Vagina (tissue), 2 donors: ENCODE measurements around the gene CDH24. TPM values are rescaled to one million over a fixed set of nuclear protein-coding genes. Genes with fewer than 3 reads are reported as not detected.

ENCODE experiments used
- DNase-seq, 2 donors: peaks; one replicate each; pipeline ENCODE4 v3.0.0-alpha.2; 2017; ENCODE audit errors: extremely low spot score in 2 of 2
- H3K27ac ChIP-seq: fragments of 200-600 bp; sonication (generic); one replicate; pipeline ENCODE4 v1.5.1; 2019
- H3K27me3 ChIP-seq: fragments of 200-600 bp; sonication (generic); one replicate; pipeline ENCODE4 v1.5.1; 2019
- H3K36me3 ChIP-seq, 2 donors: fragments of 200-600 bp; sonication (generic); one replicate each; pipeline ENCODE4 v1.5.1; 2017 to 2019
- H3K4me1 ChIP-seq: fragments of 200-600 bp; sonication (generic); one replicate; pipeline ENCODE4 v1.5.1; 2019
- H3K4me3 ChIP-seq, 2 donors: fragments of 200-600 bp; sonication (generic); 1 replicate in 1 of 2; 2 replicates in 1 of 2; pipeline ENCODE4 v1.5.1; 2016 to 2019
- H3K9me3 ChIP-seq: fragments of 200-600 bp; sonication (generic); one replicate; pipeline ENCODE4 v1.5.1; 2019
- CTCF ChIP-seq, 3 experiments: fragments of 450-650 bp in 2 of 3; fragments of 200-600 bp in 1 of 3; sonication (generic) in 1 of 3; IDR thresholded peaks; one replicate each; pipeline ENCODE4 v1.5.1; 2017 to 2019; ENCODE audit warnings: antibody characterized with exemption in 3 of 3, mild to moderate bottlenecking in 2 of 3, moderate library complexity in 2 of 3
- POLR2A ChIP-seq, 2 donors: fragments of 450-650 bp; IDR thresholded peaks; one replicate each; pipeline ENCODE4 v1.6.1; 2017; ENCODE audit warnings: antibody characterized with exemption in 2 of 2, mild to moderate bottlenecking in 2 of 2, moderate library complexity in 2 of 2
- POLR2AphosphoS5 ChIP-seq, 2 donors: sonication (generic); formaldehyde crosslinking; IDR thresholded peaks; one replicate each; pipeline ENCODE4 v1.9.0; 2017; ENCODE audit warnings: antibody characterized with exemption in 2 of 2, mild to moderate bottlenecking in 2 of 2, low read depth in 1 of 2; ENCODE audit not compliant: insufficient read depth in 1 of 2
- intact Hi-C: fragments of 100-400 bp; cut with DNase I; formaldehyde crosslinking; loops from one replicate; pipeline ENCODE4 v1.15.1; 2023
- total RNA-seq: library from RNA; depleted of rRNA; stranded (reverse); fragments of >200 nt; gene quantifications from one replicate; pipeline ENCODE4 v1.2.3, GENCODE V29; 2016

The CDH24 gene
- total RNA-seq, 1 donor from 2014 or later, result 5.4 TPM

GRCh38 chr14:23009939-23010726, 47.2 kb downstream of the CDH24 start, which contains the start of gene C14orf93:
Gene C14orf93, minus strand, starts transcription at chr14:23010143. Its CDS starts 11,120 bp downstream, at chr14:22999023.
- H3K9me3 ChIP-seq, result no peaks in the 10 kb centered on the region
- DNase-seq, result no peak
- no peaks in the 10 kb centered on the region for H3K36me3 ChIP-seq
- H3K4me1 ChIP-seq, result peaks cover 18% of the 10 kb centered on the region
- TF ChIP-seq POLR2A (IDR thresholded peaks at IDR 0.05) (peak in 1 of 2 donors; percentile 53), CTCF (IDR thresholded peaks at IDR 0.05) (no peak), POLR2AphosphoS5 (IDR thresholded peaks at IDR 0.05; ENCODE audit: insufficient read depth in 1 of 2, low read depth in 1 of 2) (peak; percentile 23 to 25)
- H3K27me3 ChIP-seq, result no peaks in the 10 kb centered on the region
- H3K27ac ChIP-seq, result peak within 1 kb of the TSS; percentile 83
- intact Hi-C loops, result loop anchor here (5.0 kb wide), 1 partner anchor 1397 kb away; no protein-coding TSS in a partner anchor
- H3K4me3 ChIP-seq, result peak within 1 kb of the TSS; percentile 47 to 62

- Histone ChIP-seq H3K4me3 (peak overlapping the region; percentile 47 to 62), H3K27ac (peak overlapping the region; percentile 83), H3K36me3 (no peaks in the 10 kb centered on the region), H3K9me3 (no peaks in the 10 kb centered on the region), H3K27me3 (no peaks in the 10 kb centered on the region), H3K4me1 (peaks cover 18% of the 10 kb centered on the region)
- no peak for TF ChIP-seq POLR2AphosphoS5 (IDR thresholded peaks at IDR 0.05; ENCODE audit: insufficient read depth in 1 of 2, low read depth in 1 of 2)
- TF ChIP-seq CTCF (IDR thresholded peaks at IDR 0.05), result no peak
- no peak for TF ChIP-seq POLR2A (IDR thresholded peaks at IDR 0.05)
- intact Hi-C loops, result loop anchor here (5.0 kb wide), 1 partner anchor 1398 kb away; no protein-coding TSS in a partner anchor
- DNase-seq, result no peak
Measured at GRCh38 chr14:23009483-23009938, 47.8 kb downstream of the CDH24 start.

- H3K4me3 ChIP-seq, result no peak overlapping the region
- H3K9me3 ChIP-seq, result no peaks in the 10 kb centered on the region
- H3K27ac ChIP-seq, result peak overlapping the region; percentile 83
- no peak for TF ChIP-seq CTCF (IDR thresholded peaks at IDR 0.05)
- TF ChIP-seq POLR2AphosphoS5 (IDR thresholded peaks at IDR 0.05; ENCODE audit: insufficient read depth in 1 of 2, low read depth in 1 of 2), result no peak
- TF ChIP-seq POLR2A (IDR thresholded peaks at IDR 0.05), result no peak
- intact Hi-C loops, result loop anchor here (5.0 kb wide), 1 partner anchor 1398 kb away; no protein-coding TSS in a partner anchor
- no peaks in the 10 kb centered on the region for H3K36me3 ChIP-seq
- no peaks in the 10 kb centered on the region for H3K27me3 ChIP-seq
- H3K4me1 ChIP-seq, result peaks cover 18% of the 10 kb centered on the region
- DNase-seq, result no peak
Measured at GRCh38 chr14:23008831-23009230, 48.5 kb downstream of the CDH24 start.

GRCh38 chr14:23006544-23007419, 50.5 kb downstream of the CDH24 start:
- intact Hi-C loops, result loop anchor here (5.0 kb wide), 1 partner anchor 1401 kb away; no protein-coding TSS in a partner anchor
- TF ChIP-seq CTCF (IDR thresholded peaks at IDR 0.05) (no peak), POLR2AphosphoS5 (IDR thresholded peaks at IDR 0.05; ENCODE audit: insufficient read depth in 1 of 2, low read depth in 1 of 2) (peak; percentile 94 to 98), POLR2A (IDR thresholded peaks at IDR 0.05) (peak in 1 of 2 donors; percentile 90)
- H3K4me3 ChIP-seq, result peak overlapping the region; percentile 68 to 72
- H3K36me3 ChIP-seq, result no peaks in the 10 kb centered on the region
- no peaks in the 10 kb centered on the region for H3K27me3 ChIP-seq
- no peaks in the 10 kb centered on the region for H3K9me3 ChIP-seq
- H3K4me1 ChIP-seq, result peaks cover 18% of the 10 kb centered on the region
- DNase-seq, result peak in 1 of 2 donors; percentile 99
- peak overlapping the region; percentile 92 for H3K27ac ChIP-seq
